HEK293T (cell line): ENCODE results near the gene SEMA5A.

ENCODE experiments used
- CTCF ChIA-PET: fragments of 350-600 bp; formaldehyde crosslinking; extraction: SDS; loops from one replicate; lab custom pipeline; 2021; ENCODE audit warnings: antibody characterized with exemption, inconsistent platforms; lab: Yijun Ruan, JAX
- POLR2A ChIA-PET: fragments of 350-600 bp; formaldehyde crosslinking; extraction: SDS; loops from one replicate; lab custom pipeline; 2020; ENCODE audit warnings: antibody characterized with exemption, inconsistent platforms; lab: Yijun Ruan, JAX
- DNase-seq: peaks from one replicate; pipeline ENCODE4 v3.0.0; 2012; ENCODE audit warnings: mixed read lengths; ENCODE audit errors: extremely low spot score
- ARNT ChIP-seq: fragments of 450-650 bp; IDR thresholded peaks from 2 replicates; pipeline ENCODE4 v1.6.1; 2017; ENCODE audit warnings: mild to moderate bottlenecking
- BHLHE40 ChIP-seq: fragments of 450-650 bp; IDR thresholded peaks from 2 replicates; pipeline ENCODE4 v1.6.1; 2016; ENCODE audit warnings: mild to moderate bottlenecking, moderate library complexity, borderline replicate concordance
- CTBP1 ChIP-seq: fragments of 450-650 bp; IDR thresholded peaks from 2 replicates; pipeline ENCODE4 v1.6.1; 2016; ENCODE audit warnings: borderline replicate concordance
- ELF4 ChIP-seq: fragments of 450-650 bp; IDR thresholded peaks from 2 replicates; pipeline ENCODE4 v1.6.1; 2017; ENCODE audit warnings: antibody characterized with exemption
- FOXA1 ChIP-seq: fragments of 450-650 bp; IDR thresholded peaks from 2 replicates; pipeline ENCODE4 v1.6.1; 2016; ENCODE audit warnings: mild to moderate bottlenecking
- FOXK2 ChIP-seq: fragments of 450-650 bp; IDR thresholded peaks from 2 replicates; pipeline ENCODE4 v1.6.1; 2016; ENCODE audit warnings: mild to moderate bottlenecking
- FOXM1 ChIP-seq: fragments of 450-650 bp; IDR thresholded peaks from 2 replicates; pipeline ENCODE4 v1.6.1; 2017; ENCODE audit warnings: mild to moderate bottlenecking, borderline replicate concordance
- HDGF ChIP-seq: fragments of 450-650 bp; IDR thresholded peaks from 2 replicates; pipeline ENCODE4 v1.6.1; 2017; ENCODE audit warnings: antibody characterized with exemption, borderline replicate concordance
- L3MBTL2 ChIP-seq: fragments of 450-650 bp; conservative IDR thresholded peaks from 2 replicates; pipeline ENCODE4 v1.6.1; 2016; ENCODE audit warnings: mild to moderate bottlenecking
- LEF1 ChIP-seq: fragments of 450-650 bp; IDR thresholded peaks from 2 replicates; pipeline ENCODE4 v1.6.1; 2017; ENCODE audit warnings: mild to moderate bottlenecking, borderline replicate concordance
- NFRKB ChIP-seq: fragments of 450-650 bp; IDR thresholded peaks from 2 replicates; pipeline ENCODE4 v1.6.1; 2016; ENCODE audit warnings: mild to moderate bottlenecking, moderate library complexity
- PKNOX1 ChIP-seq: fragments of 450-650 bp; IDR thresholded peaks from 2 replicates; pipeline ENCODE4 v1.6.1; 2016
- SP1 ChIP-seq: fragments of 450-650 bp; IDR thresholded peaks from 2 replicates; pipeline ENCODE4 v1.6.1; 2017
- SUZ12 ChIP-seq: fragments of 450-650 bp; IDR thresholded peaks from 2 replicates; pipeline ENCODE4 v1.6.1; 2016; ENCODE audit warnings: mild to moderate bottlenecking
- TARDBP ChIP-seq: fragments of 450-650 bp; IDR thresholded peaks from 2 replicates; pipeline ENCODE4 v1.6.1; 2016
- ZNF384 ChIP-seq: fragments of 450-650 bp; IDR thresholded peaks from 2 replicates; pipeline ENCODE4 v1.6.1; 2016

Gene SEMA5A

GRCh38 chr5:9069650-9070049, 476.2 kb downstream of the SEMA5A start:
- DNase-seq, result no peak
- no peak for TF ChIP-seq BHLHE40
- no peak for TF ChIP-seq NFRKB
- POLR2A ChIA-PET, result no interaction called here
- CTCF ChIA-PET, result no interaction called here

- ChIA-PET CTCF (no interaction called here), POLR2A (no interaction called here)
- TF ChIP-seq FOXK2 (no peak), ZNF384 (no peak), SP1 (no peak), FOXA1 (no peak), BHLHE40 (no peak), NFRKB (no peak), ARNT (no peak), SUZ12 (no peak), HDGF (no peak), TARDBP (no peak), ELF4 (no peak), PKNOX1 (no peak), CTBP1 (no peak), FOXM1 (no peak), L3MBTL2 (no peak), LEF1 (no peak)
- DNase-seq, result no peak
These were observed 478.7 kb downstream of the SEMA5A start for GRCh38 chr5:9067154-9067553.

- TF ChIP-seq L3MBTL2 (no peak), NFRKB (no peak), LEF1 (no peak), TARDBP (no peak), FOXM1 (no peak), PKNOX1 (no peak), FOXK2 (no peak), ZNF384 (no peak), SP1 (no peak), FOXA1 (no peak), ELF4 (no peak), HDGF (no peak)
- ChIA-PET POLR2A (no interaction called here), CTCF (no interaction called here)
- no peak for DNase-seq
These were observed 479.5 kb downstream of the SEMA5A start for GRCh38 chr5:9066349-9066748.

- POLR2A ChIA-PET, result no interaction called here
- TF ChIP-seq ZNF384 (no peak), BHLHE40 (no peak), L3MBTL2 (no peak), TARDBP (no peak), ELF4 (no peak), CTBP1 (no peak), FOXK2 (no peak), PKNOX1 (no peak), SP1 (no peak), HDGF (no peak), ARNT (no peak), FOXM1 (no peak), SUZ12 (no peak), FOXA1 (no peak)
- CTCF ChIA-PET, result no interaction called here
- DNase-seq, result no peak
These were observed 482.1 kb downstream of the SEMA5A start for GRCh38 chr5:9063615-9064245.

GRCh38 chr5:9062873-9063272, 483.0 kb downstream of the SEMA5A start:
- POLR2A ChIA-PET, result no interaction called here
- DNase-seq, result no peak
- CTCF ChIA-PET, result no interaction called here
- TF ChIP-seq ARNT (no peak), LEF1 (no peak), FOXM1 (no peak), HDGF (no peak), ZNF384 (no peak), ELF4 (no peak), TARDBP (no peak), SP1 (no peak), BHLHE40 (no peak), FOXA1 (no peak), NFRKB (no peak), L3MBTL2 (no peak), PKNOX1 (no peak), SUZ12 (no peak), FOXK2 (no peak), CTBP1 (no peak)
